Measurements from ENCODE around the gene KIRREL3. TPM values are rescaled to one million over a fixed set of nuclear protein-coding genes. Genes with fewer than 3 reads are reported as not detected.

Gene KIRREL3
- polyA plus RNA-seq, 1 donor (not counting 4 experiments of a cell fraction or from before 2014, with no cell fraction given): 0.04 TPM

GRCh38 chr11:126417091-126417862 is 583.3 kb downstream of the KIRREL3 start:
- dilution Hi-C loops (cut with MboI; ENCODE audit: extremely low pct_ligation_motif_present, low sequenced_read_pairs): no loop called here
- Histone ChIP-seq H3K4me3 (ENCODE audit: control insufficient read depth in 2 of 3, extremely low read depth in 1 of 3, insufficient read depth in 2 of 3, low read depth in 1 of 3, low read length in 3 of 3) (peak overlapping the region; percentile 34 to 57 (median 45)), H3K9me3 (ENCODE audit: control insufficient read depth, low read depth, low read length) (no peaks in the 10 kb centered on the region), H3K4me2 (ENCODE audit: control insufficient read depth, extremely low read depth, insufficient read depth, low read depth, low read length) (peak overlapping the region; percentile 76), H2AFZ (ENCODE audit: control insufficient read depth, low read length) (no peak overlapping the region), H4K20me1 (ENCODE audit: control insufficient read depth, extremely low read depth, insufficient read depth, low read length) (no peaks in the 10 kb centered on the region), H3K27ac (ENCODE audit: control insufficient read depth, insufficient read depth, low read length) (peak overlapping the region; percentile 28), H3K9ac (ENCODE audit: control insufficient read depth, extremely low read depth, insufficient read depth, low read length) (peak overlapping the region; percentile 65), H3K79me2 (ENCODE audit: control insufficient read depth, insufficient read depth, low read length) (no peaks in the 10 kb centered on the region), H3K4me1 (ENCODE audit: control insufficient read depth, extremely low read depth, insufficient read depth, low read length) (peaks cover 15% of the 10 kb centered on the region), H3K9me1 (ENCODE audit: control insufficient read depth, extremely low read depth, insufficient read depth, low read length) (no peaks in the 10 kb centered on the region), H3K36me3 (ENCODE audit: control insufficient read depth in 2 of 2, extremely low read depth in 1 of 2, insufficient read depth in 2 of 2, low read length in 2 of 2) (peaks cover 5 to 14% of the 10 kb centered on the region in 2 experiments), H3K27me3 (ENCODE audit: control insufficient read depth, extremely low read depth, insufficient read depth, low read length) (no peaks in the 10 kb centered on the region)
- no peak for FAIRE-seq
- no peak for TF ChIP-seq CTCF (optimal IDR thresholded peaks at IDR 0.05 in 1 of 3, IDR thresholded peaks at IDR 0.05 in 1 of 3, conservative IDR thresholded peaks at IDR 0.05 in 1 of 3; ENCODE audit: extremely low read depth in 1 of 3, insufficient read depth in 2 of 3, low read length in 3 of 3)
- DNase-seq (ENCODE audit: low read depth, low spot score): no peak

GRCh38 chr11:126416542-126417090 is 584.0 kb downstream of the KIRREL3 start:
- dilution Hi-C loops (cut with MboI; ENCODE audit: extremely low pct_ligation_motif_present, low sequenced_read_pairs): no loop called here
- Histone ChIP-seq H3K4me1 (ENCODE audit: control insufficient read depth, extremely low read depth, insufficient read depth, low read length) (peaks cover 15% of the 10 kb centered on the region), H3K9me1 (ENCODE audit: control insufficient read depth, extremely low read depth, insufficient read depth, low read length) (no peaks in the 10 kb centered on the region), H3K9ac (ENCODE audit: control insufficient read depth, extremely low read depth, insufficient read depth, low read length) (peak overlapping the region; percentile 65), H3K79me2 (ENCODE audit: control insufficient read depth, insufficient read depth, low read length) (no peaks in the 10 kb centered on the region), H3K36me3 (ENCODE audit: control insufficient read depth in 2 of 2, extremely low read depth in 1 of 2, insufficient read depth in 2 of 2, low read length in 2 of 2) (peaks cover 5 to 17% of the 10 kb centered on the region in 2 experiments), H3K27ac (ENCODE audit: control insufficient read depth, insufficient read depth, low read length) (peak overlapping the region; percentile 32), H3K4me2 (ENCODE audit: control insufficient read depth, extremely low read depth, insufficient read depth, low read depth, low read length) (peak overlapping the region; percentile 76), H3K27me3 (ENCODE audit: control insufficient read depth, extremely low read depth, insufficient read depth, low read length) (no peaks in the 10 kb centered on the region), H3K9me3 (ENCODE audit: control insufficient read depth, low read depth, low read length) (no peaks in the 10 kb centered on the region), H3K4me3 (ENCODE audit: control insufficient read depth in 2 of 3, extremely low read depth in 1 of 3, insufficient read depth in 2 of 3, low read depth in 1 of 3, low read length in 3 of 3) (peak overlapping the region; percentile 34 to 57 (median 45)), H4K20me1 (ENCODE audit: control insufficient read depth, extremely low read depth, insufficient read depth, low read length) (no peaks in the 10 kb centered on the region), H2AFZ (ENCODE audit: control insufficient read depth, low read length) (peak overlapping the region; percentile 42)
- TF ChIP-seq EZH2 (IDR thresholded peaks at IDR 0.05; ENCODE audit: low read length) (no peak), CTCF (optimal IDR thresholded peaks at IDR 0.05 in 1 of 3, IDR thresholded peaks at IDR 0.05 in 1 of 3, conservative IDR thresholded peaks at IDR 0.05 in 1 of 3; ENCODE audit: extremely low read depth in 1 of 3, insufficient read depth in 2 of 3, low read length in 3 of 3) (no peak)
- DNase-seq (ENCODE audit: low read depth, low spot score) (no peak), FAIRE-seq (peak; percentile 32)
